NCI-H1694 (cell line): Measurements from ENCODE around the gene OR2B2.

ENCODE experiments used
- DNase-seq: peaks from one replicate; lab custom pipeline; 2025; lab: John Stamatoyannopoulos, UW

OR2B2 gene

DNA sequence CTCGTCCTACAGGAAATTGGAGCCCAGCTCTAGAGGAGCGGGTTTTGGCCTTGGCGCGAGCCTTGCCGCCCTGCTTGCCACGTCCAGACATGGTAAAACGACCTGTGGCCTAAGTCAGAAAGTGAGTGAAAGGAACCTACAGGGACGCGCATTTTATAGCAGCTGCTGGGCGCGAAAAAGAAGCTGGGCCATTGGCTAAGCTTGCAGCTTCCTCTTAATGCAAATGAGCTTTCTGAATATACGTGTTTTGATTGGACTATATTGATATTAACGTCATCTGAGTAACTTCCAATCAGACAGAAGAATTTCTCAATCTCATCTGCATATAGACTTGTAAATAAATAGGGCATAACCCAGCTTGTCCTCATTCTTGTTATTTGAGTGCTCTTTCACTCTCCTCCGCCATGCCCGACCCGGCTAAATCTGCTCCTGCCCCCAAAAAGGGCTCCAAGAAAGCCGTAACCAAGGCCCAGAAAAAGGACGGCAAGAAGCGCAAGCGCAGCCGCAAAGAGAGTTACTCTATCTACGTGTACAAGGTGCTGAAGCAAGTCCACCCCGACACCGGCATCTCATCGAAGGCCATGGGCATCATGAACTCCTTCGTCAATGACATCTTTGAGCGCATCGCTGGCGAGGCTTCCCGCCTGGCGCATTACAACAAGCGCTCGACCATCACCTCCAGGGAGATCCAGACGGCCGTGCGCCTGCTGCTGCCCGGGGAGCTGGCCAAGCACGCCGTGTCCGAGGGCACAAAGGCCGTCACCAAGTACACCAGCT lies 18.9 kb downstream of the OR2B2 start:
- DNase-seq, result peak; percentile 77

DNA sequence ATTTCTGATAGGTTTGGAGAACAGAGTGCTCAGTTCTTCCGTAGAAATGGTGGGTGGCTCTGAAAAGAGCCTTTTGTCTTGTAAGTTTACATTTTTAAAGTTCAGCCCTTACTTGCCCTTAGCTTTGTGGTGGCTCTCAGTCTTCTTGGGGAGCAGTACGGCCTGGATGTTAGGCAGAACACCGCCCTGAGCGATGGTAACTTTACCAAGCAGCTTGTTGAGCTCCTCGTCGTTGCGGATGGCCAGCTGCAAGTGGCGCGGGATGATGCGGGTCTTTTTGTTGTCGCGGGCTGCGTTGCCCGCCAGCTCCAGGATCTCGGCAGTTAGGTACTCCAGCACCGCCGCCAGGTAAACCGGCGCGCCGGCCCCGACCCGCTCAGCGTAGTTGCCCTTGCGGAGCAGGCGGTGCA lies 19.5 kb downstream of the OR2B2 start:
- no peak for DNase-seq

DNA sequence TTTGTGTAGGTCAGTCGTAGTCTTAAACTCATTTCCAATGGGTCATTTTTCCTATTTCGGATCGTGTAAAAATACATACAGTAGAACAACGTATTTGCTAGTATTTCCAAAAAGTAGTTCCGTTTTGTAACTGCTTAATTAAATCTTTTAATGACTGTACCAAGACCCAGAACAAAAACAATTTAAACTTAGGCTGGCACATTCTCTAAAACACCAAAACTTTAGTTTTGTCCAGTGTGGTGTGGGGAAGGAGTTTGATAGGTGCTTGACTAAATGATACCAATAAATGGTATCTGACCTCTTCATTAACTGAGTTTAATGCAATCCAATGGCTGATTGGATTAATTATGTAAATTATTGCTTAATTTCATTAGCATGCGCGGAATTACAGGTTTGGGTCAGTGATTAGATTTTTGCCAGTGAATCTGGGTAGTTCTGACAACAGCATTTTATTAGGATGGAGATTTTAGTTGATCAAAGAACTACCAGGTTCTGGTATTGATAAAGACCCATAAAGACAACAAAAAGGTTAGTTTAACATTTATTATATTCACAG lies 20.8 kb downstream of the OR2B2 start:
- no peak for DNase-seq

DNA sequence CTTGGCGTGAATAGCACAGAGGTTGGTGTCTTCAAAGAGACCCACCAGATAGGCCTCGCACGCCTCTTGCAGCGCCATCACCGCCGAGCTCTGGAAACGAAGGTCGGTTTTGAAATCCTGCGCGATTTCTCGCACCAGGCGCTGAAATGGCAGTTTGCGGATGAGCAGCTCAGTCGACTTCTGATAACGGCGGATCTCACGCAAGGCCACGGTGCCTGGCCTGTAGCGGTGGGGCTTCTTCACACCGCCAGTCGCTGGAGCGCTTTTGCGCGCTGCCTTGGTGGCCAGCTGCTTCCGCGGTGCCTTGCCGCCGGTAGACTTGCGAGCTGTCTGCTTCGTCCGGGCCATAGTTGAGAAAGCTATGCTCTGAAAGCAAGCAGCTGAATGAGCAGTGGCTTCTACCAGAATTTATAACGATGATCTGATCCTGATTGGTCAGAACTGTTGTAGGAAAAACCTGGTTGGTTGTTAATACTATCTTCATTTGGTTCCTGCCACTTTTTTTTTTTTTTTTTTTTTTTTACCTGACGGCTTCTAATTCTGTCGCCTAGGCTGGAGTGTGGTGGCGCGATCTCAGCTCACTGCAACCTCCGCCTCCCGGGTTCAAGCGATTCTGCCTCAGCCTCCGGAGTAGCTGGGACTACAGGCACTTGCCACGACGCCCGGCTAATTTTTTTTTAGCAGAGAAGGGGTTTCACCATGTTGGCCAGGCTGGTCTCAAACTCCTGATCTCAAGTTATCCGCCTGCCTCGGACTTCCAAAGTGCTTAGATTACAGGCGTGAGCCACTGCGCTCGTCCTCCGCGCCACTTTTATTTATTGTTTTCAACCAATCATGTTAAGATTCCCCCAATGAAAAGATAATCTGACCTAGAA lies 21.5 kb downstream of the OR2B2 start:
- DNase-seq, result no peak

DNA sequence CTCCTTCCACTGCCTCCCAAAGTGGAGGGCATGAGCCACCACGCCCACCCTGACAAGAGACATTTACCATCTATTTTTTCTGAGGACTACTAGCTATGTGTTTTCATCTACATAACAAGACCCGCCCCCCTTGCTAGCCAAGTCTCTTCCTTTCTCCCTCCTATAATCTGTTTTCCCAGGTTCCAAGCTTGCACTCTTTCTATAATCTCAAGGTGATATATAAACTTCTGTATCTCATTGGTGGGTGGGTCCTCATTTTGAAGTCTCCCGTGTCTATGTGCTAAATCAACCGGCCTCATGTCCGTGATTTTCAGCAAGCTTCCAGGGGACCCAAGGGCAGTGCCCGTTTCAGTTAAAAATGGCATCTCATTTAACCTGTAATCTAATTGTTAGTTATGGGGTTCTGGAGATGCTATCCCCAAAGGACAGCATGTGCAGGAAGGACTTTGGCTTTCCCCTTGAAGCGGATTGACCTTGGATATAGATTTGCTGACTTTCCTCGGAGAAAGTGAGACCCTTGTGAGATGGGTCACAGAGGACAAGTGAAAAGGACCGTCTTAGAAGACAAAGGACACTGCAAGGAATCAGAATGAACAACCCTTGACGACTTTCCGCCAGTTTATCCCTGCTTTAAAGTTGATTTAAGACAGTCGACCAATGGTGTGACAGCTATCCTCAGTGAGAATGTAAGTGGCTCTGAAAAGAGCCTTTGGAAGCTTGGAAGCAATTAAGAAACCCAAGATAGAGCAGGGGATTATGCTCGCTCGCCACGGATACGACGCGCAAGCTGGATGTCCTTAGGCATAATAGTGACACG lies 22.4 kb downstream of the OR2B2 start:
- no peak for DNase-seq

DNA sequence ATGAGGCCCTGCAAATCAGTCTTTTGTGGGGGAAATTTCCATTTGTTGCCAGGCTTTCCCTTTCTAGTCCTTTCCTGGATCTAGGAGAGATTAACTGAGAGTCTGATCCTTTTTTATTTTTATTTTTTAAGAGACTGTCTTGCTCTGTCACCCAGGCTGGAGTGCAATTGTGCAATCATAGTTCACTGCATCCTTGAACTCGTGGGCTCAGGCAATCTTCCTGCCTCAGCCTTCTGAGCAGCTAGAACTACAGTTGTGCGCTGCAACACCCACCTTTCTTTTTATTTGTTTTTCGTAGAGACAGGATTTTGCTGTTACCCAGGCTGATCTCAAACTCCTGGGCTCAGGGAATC lies 22.9 kb downstream of the OR2B2 start:
- no peak for DNase-seq

DNA sequence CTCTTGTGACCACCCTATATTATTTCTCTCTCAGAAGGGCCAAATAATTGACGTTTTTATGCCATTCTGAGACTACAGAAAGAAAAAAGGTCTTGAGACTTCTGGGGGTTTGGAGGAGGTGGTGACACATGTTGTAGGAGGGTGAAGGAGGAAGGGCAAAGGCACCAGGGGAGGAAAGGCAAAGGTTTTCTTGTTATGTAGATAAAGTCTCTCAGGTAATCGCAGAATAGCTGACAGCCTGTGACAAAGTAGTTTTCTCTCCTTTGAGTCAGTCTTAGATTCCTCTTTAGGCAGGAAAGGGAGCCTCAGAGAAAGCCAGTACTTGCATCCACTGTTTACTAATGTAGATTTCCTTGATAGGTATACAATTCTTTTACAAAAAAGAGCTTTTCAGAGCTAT lies 23.6 kb downstream of the OR2B2 start:
- no peak for DNase-seq

DNA sequence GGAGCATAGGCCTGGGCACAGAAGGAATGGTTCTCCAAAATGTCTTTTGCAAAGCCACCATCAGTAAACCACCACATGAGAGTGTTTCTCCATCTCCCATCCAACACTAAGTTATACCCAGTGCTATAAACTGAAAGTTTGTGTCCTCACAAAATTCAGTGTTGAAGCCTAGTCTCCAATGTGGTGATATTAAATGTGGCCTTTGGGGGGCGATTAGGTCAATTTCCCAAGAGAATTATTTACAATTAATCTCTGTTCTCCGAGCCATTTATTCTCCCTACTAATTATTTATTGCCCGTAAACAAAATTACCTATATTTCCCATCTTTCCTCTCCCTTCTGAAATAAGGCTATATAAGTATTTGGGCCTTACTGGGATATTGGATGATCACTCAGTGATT lies 26.1 kb downstream of the OR2B2 start:
- DNase-seq, result no peak

DNA sequence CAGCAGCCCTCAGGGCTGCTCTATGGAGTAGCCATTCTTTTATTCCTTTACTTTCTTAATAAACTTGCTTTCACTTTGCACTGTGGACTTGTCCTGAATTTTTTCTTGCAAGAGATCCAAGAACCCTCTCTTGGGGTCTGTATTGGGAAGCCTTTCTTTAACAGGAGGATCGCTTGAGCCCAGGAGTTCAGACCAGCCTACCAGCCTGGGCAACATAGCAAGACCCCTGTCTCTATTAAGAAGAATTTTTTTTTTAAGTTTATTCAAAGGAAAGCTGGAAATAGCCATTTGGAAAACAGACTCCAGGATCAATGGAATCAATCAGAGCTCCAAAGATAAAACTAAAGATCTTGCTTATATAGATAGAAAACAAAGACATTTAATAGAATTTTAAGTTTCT lies 29.1 kb downstream of the OR2B2 start:
- DNase-seq, result no peak

DNA sequence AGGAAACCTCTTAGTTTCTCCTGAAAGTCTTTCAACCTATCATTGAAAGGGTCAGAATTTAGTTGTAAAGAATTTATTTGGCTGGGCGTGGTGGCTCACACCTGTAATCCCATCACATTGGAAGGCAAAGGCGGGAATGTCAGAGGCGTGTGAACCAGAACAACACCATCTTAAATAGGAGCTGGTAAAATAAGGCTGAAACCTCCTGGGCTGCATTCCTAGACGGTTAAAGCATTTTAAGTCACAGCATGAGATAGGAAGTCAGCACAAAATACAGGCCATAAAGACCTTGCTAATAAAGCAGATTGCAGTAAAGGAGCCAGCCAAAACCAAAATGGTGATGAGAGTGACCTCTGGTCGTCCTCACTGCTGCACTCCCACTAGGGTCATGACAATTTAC lies 29.6 kb downstream of the OR2B2 start:
- no peak for DNase-seq

DNA sequence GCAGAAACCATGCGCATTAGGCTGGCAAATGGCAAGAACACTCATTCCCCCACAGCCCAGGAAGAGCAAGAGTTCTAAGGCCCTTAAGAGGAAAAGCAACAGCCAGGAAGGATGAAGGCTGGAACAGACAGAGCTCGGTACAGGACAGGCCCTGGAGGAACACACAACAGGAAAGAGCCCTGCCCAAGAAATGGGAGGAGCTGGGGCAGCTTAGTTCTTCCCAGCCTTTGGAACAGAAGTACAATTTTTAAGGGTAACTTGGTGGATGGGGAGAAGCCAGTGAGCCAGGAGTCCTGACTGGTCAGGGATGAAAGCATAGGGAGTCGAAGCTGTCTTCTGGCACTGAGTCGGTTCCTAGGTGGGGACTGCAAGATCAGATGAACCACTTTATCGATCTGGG lies 32.4 kb downstream of the OR2B2 start:
- no peak for DNase-seq

DNA sequence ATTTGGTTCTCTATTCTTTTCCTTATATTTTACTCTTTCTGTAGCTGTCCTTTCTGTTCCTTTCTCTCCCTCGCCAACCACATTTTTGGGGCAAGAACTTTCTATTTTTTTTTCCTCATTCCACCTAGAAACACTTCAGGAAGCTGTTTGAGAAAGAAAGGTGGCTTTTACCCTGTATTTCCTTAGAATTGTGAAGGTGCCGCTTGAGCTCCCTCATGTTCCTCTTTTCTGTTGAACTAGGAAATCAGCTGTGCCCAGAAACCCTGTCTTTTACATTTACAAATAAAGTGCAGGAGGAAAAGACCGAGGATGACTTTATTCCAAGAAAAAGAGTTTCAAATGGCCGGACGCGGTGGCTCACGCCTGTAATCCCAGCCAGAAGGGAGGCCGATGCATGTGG lies 38.2 kb downstream of the OR2B2 start:
- no peak for DNase-seq

DNA sequence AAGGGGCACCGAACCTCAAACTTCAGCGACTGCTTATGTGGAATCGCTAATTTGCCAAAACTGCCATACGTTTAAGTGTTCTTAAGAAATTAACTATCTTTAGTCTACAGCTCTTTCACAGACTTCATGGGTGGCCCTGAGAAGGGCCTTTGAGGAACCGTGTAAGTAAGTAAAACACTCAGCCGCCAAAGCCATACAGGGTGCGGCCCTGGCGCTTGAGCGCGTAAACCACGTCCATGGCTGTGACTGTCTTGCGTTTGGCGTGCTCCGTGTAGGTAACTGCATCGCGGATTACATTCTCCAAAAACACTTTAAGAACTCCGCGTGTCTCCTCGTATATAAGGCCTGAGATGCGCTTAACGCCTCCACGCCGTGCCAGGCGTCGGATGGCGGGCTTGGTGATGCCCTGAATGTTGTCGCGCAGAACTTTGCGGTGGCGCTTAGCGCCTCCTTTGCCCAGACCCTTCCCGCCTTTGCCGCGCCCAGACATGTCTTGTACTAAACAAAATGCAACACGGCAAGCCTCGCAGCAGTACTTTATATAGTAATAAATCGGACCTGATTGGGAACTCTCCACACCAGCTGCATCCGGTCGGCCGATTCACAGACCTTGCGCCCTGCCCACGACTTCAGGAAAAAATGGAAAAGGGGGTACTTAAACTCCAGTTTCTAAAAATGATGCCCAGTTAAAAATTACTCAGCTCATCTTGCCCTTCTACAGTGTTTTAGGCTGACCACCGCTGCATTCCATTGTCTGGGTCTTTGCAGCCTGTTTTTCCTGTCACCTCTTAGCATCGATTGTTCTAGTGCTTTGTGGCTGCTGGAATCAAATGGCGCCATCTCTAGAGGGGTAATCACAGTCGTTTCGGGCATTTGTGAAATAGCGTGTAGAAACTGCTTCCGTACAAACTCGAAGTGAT lies 38.9 kb downstream of the OR2B2 start:
- no peak for DNase-seq

DNA sequence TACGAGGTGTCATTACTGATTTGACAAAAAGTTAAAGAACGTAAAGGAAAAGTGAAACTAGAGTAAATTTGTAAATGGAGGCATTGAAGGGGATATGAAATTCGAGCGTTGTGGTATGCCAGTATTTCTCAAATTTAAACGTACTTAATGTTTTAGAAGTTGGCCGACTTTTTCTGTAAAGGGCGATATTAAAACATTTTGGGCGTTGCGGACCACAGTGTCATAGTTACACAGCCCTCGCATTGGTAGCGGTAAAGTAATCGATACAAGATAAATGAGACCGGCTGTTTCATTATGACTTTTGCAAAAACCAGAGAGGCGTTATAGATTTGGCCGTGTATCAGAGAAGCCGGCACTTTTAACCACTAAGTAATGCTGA lies 39.6 kb downstream of the OR2B2 start:
- DNase-seq, result no peak

DNA sequence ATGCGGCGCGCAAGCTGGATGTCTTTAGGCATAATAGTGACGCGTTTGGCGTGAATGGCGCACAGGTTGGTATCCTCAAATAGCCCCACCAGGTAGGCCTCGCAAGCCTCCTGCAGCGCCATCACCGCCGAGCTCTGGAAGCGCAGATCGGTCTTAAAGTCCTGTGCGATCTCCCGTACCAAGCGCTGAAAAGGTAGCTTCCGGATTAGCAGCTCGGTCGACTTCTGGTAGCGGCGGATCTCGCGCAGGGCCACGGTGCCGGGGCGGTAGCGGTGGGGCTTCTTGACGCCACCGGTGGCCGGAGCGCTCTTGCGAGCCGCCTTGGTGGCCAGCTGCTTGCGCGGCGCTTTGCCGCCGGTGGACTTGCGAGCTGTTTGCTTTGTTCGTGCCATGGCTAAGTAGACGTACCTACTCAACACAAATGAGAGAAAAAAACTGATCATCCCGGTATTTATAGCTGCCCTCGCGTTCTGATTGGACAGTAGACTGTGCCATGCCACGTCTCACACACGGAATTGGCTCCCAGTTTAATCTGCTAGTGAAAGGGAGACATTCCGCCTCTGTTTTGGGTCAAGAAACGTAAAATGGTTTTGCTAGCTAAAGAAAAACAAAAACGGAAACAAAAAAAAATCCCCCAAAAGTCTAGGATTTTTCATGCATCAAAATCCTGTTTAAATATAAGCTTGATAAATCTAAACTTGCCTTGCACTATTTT lies 40.1 kb downstream of the OR2B2 start:
- no peak for DNase-seq

DNA sequence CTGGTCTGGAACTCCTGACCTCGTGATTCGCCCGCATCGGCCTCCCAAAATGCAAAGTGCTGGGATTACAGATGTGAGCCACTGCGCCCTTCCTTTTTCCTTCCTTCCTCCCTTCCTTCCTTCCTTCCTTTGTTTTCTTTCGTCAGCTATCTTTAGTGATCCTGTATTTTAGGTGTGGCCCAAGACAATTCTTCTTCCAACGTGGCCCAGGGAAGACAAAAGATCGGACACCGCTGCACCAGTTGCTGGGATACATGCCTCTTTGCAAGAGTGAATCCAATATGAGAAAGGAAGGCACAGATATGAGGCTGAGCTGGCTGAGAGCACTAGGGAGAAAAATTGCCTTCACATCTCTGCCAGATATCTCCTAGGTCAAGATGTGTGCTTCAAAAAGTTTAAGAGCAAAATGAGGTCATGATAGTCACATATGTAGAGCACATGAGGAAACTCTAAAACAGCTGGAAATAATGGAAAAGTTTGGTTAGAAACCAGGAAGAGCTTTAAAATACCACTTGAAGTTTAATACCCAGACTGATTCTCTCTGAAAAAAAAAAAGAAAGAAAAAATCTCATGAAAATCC lies 41.8 kb downstream of the OR2B2 start:
- DNase-seq, result no peak

DNA sequence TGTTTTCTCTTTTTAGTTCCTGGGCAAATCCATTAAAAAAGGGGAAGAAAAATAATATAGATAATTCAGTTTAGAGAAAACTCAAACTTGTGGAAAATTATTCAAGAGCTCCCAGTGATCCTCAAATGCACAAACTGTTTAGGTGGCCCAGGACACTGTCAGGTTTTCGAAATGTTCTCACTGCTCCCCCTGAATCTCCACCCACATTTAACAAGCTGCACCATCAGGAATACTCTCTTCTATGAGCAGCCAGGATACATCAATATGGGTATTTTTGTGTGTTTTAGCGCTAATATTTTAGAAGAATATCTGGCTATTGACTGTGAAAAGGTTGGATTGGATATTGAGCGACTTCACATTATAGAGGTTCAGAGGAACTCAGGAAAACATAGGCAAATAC lies 43.9 kb downstream of the OR2B2 start:
- DNase-seq, result no peak

DNA sequence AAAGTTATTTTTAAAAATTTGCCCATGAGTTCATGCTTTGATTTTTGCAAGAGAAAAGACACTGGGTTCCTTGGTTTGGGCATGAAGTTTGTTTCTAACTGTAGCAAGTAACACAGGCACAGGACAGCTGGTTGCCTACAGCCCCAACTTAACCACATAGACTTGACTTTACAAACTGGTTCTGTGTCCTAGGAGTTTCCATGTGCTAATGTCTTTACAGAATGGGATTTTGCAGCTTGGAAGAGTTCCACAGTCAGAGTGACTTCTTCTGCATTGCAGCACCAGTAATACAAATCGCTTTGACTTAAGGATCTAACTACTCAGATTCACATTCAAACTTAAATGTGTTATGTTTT lies 44.3 kb downstream of the OR2B2 start:
- DNase-seq, result no peak

DNA sequence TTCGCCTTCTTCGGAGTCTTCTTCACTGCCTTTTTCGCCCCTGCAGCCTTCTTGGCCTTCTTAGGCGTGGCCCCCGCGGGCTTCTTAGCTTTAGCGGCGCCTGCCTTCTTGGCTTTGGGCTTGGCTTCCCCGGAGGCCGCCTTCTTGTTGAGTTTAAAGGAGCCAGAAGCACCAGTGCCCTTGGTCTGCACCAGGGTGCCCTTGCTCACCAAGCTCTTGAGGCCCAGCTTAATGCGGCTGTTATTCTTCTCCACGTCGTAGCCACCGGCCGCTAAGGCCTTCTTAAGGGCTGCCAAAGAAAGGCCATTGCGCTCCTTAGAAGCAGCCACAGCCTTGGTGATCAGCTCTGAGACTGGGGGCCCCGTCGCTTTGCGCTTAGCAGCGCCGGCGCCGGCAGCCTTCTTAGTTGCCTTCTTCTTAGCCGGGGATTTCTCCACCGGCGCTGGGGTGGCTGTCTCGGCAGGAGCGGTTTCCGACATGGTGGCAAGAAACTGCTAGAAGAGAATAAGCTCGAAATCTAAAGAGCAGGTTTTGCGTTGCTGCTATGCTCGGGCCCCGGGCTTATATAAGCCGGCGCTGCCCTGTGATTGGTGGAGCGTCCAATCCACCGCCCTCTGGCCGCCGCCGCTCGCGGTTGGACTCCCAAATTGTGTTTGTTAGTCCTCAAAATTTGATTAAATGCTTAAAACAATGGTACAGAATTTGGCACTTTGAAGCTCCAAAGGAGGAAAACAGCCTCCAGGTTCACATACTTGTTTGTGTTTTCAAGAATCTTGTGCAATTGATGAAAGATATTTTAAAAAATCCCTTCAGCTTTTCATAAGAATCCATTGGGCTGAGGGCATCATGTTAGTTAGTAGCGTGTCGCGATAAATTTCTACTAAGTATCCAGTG lies 44.9 kb downstream of the OR2B2 start:
- DNase-seq, result no peak
